ENCODE results near the gene RPS2.
A peak's percentile ranks its signal among the peaks of the same experiment; 100 is the strongest.

- TF ChIP-seq CTCF (IDR thresholded peaks at IDR 0.05; ENCODE audit: borderline replicate concordance, extremely low read depth, low read length, poor library complexity, severe bottlenecking) (peak; percentile 22), EZH2 (IDR thresholded peaks at IDR 0.05; ENCODE audit: borderline replicate concordance, low read depth, low read length, severe bottlenecking) (no peak)
Observed at GRCh38 chr16:1942810-1943726, 21.6 kb downstream of the RPS2 start, which contains the start of gene MSRB1.
